NCI-H1417 (cell line): ENCODE measurements around the gene PI16.
"Not testable (repeated sequence)": the region's sequence is repeated elsewhere in the genome, so short reads cannot be mapped to it uniquely, and the experiment has no call there.

Experiments
- DNase-seq, 3 experiments: peaks; one replicate each; lab custom pipeline; 2025; lab: John Stamatoyannopoulos, UW

Gene PI16

GRCh38 chr6:36975231-36976006 lies 20.9 kb downstream of the PI16 start:
- DNase-seq = no peak

- DNase-seq = no peak
These were observed 21.4 kb downstream of the PI16 start for GRCh38 chr6:36976007-36976264.

GRCh38 chr6:36976509-36976908 lies 22.0 kb downstream of the PI16 start:
- no peak for DNase-seq

GRCh38 chr6:36976931-36977330 lies 22.4 kb downstream of the PI16 start:
- no peak for DNase-seq

GRCh38 chr6:36977470-36977941 lies 23.0 kb downstream of the PI16 start:
- no peak for DNase-seq

GRCh38 chr6:36978421-36979346 lies 24.1 kb downstream of the PI16 start:
- DNase-seq = no peak

- DNase-seq = peak in 1 of 3 experiments; percentile 43
These were observed 24.8 kb downstream of the PI16 start for GRCh38 chr6:36979347-36979742.

GRCh38 chr6:36980129-36980528 lies 25.6 kb downstream of the PI16 start:
- no peak for DNase-seq

- DNase-seq = peak in 2 of 3 experiments; percentile 17 to 43
These were observed 26.5 kb downstream of the PI16 start for GRCh38 chr6:36980876-36981619.

- no peak for DNase-seq
These were observed 29.0 kb downstream of the PI16 start for GRCh38 chr6:36983538-36983937.

- peak in 2 of 3 experiments; percentile 37 to 53 for DNase-seq
These were observed 30.3 kb downstream of the PI16 start for GRCh38 chr6:36984581-36985416.

GRCh38 chr6:36985417-36985807 lies 30.9 kb downstream of the PI16 start:
- peak in 1 of 3 experiments; percentile 46 for DNase-seq

- DNase-seq = peak; percentile 92 to 97 (median 94)
These were observed 31.5 kb downstream of the PI16 start, which contains the start of gene MTCH1 for GRCh38 chr6:36985808-36986703. TSS of gene MTCH1 (minus strand) at chr6:36986196. CDS start at chr6:36986173, 23 bp downstream.

GRCh38 chr6:36986704-36987047 lies 32.1 kb downstream of the PI16 start:
- DNase-seq = no peak

GRCh38 chr6:36989264-36989663 lies 34.7 kb downstream of the PI16 start:
- DNase-seq = no peak

GRCh38 chr6:36990401-36990800 lies 35.9 kb downstream of the PI16 start:
- not testable (repeated sequence) for DNase-seq

GRCh38 chr6:36997811-36998722 lies 43.5 kb downstream of the PI16 start:
- DNase-seq = peak in 1 of 3 experiments; percentile 36

- DNase-seq = no peak
These were observed 44.1 kb downstream of the PI16 start for GRCh38 chr6:36998723-36999038.

- peak; percentile 31 to 90 (median 73) for DNase-seq
These were observed 44.7 kb downstream of the PI16 start for GRCh38 chr6:36999061-36999750.
